GM19099 (cell line): Measurements from ENCODE around the gene C6orf89.

ENCODE experiments used
- POLR2A ChIP-seq: IDR thresholded peaks from 3 replicates; pipeline ENCODE4 v1.6.1; 2011; ENCODE audit warnings: low read depth; ENCODE audit not compliant: insufficient read length; ENCODE audit errors: extremely low read depth

Gene C6orf89

GRCh38 chr6:36847991-36848390 is 37.8 kb upstream of the C6orf89 start:
- TF ChIP-seq POLR2A = no peak

GRCh38 chr6:36848658-36849441 is 36.9 kb upstream of the C6orf89 start:
- TF ChIP-seq POLR2A = no peak

- no peak for TF ChIP-seq POLR2A
Measured at GRCh38 chr6:36850021-36850420, 35.7 kb upstream of the C6orf89 start.

- no peak for TF ChIP-seq POLR2A
Measured at GRCh38 chr6:36851149-36851614, 34.6 kb upstream of the C6orf89 start.

- no peak for TF ChIP-seq POLR2A
Measured at GRCh38 chr6:36851626-36852025, 34.1 kb upstream of the C6orf89 start.

GRCh38 chr6:36852481-36853147 is 33.1 kb upstream of the C6orf89 start:
- TF ChIP-seq POLR2A = no peak

GRCh38 chr6:36853325-36853724 is 32.4 kb upstream of the C6orf89 start:
- TF ChIP-seq POLR2A = no peak

GRCh38 chr6:36855750-36856149 is 30.0 kb upstream of the C6orf89 start:
- TF ChIP-seq POLR2A = no peak

- no peak for TF ChIP-seq POLR2A
Measured at GRCh38 chr6:36856277-36856676, 29.5 kb upstream of the C6orf89 start.

- TF ChIP-seq POLR2A = no peak
Measured at GRCh38 chr6:36857325-36857724, 28.4 kb upstream of the C6orf89 start.

GRCh38 chr6:36858407-36858981 is 27.3 kb upstream of the C6orf89 start:
- no peak for TF ChIP-seq POLR2A

GRCh38 chr6:36860126-36860525 is 25.6 kb upstream of the C6orf89 start:
- TF ChIP-seq POLR2A = no peak

- TF ChIP-seq POLR2A = no peak
Measured at GRCh38 chr6:36862164-36862847, 23.4 kb upstream of the C6orf89 start.

GRCh38 chr6:36862848-36863382 is 22.8 kb upstream of the C6orf89 start:
- TF ChIP-seq POLR2A = no peak

- no peak for TF ChIP-seq POLR2A
Measured at GRCh38 chr6:36863670-36864540, 21.8 kb upstream of the C6orf89 start.

GRCh38 chr6:36865835-36866234 is 19.9 kb upstream of the C6orf89 start:
- TF ChIP-seq POLR2A = no peak
